ENCODE measurements around the gene STXBP4.

The STXBP4 gene

DNA sequence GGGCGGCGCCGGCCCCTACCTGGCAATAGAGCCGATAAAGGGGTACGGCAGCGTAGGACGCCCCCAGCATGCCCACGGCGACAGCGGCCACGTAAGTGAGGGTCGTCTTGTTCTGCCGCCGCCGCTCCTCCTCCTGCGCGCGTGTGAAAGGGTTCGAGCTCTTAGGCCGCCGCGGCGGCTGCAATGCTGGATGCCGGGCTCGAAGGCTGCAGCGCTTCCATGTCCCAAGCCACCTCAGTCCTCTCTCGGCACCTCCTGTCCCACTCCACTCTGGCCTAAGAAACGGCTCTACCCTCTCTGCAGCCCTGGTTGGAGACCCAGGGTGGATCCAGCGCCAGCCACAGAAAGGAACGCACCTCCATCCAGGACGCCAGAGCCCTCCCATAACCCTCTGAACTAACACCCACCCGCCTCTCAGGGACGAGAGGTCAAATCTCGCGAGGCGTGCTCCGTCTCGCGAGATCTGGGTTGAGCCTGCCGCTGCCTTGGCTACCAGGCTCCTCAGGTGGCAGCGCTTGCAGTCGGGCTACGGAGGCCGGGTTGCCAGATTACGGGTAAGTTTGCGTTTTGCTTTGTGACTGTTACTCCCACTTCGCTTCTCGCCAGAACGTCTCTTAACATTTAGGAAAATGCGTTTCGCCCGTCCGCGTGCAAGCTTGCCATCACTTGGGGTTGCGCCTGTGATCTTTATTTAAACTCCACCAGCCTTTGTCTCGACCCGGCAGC, at the start of gene STXBP4, which contains the start of gene COX11:
STXBP4 (plus strand) TSS at position 504 of the 726 bp plus-strand sequence. CDS start 17,455 bp downstream, outside the sequence.
COX11 (minus strand) TSS at position 393 of the 726 bp plus-strand sequence; CDS start at position 385, 8 bp downstream.
- H3K36me3 Mint-ChIP-seq (ENCODE audit: low read depth) = peaks cover 32% of the 10 kb centered on the region
- no peak within 1 kb of the TSS for H3K4me3 Mint-ChIP-seq
- peak; percentile 87 for DNase-seq
- peaks cover 22% of the 10 kb centered on the region for H3K4me1 Mint-ChIP-seq
- TF ChIP-seq CTCF (IDR thresholded peaks at IDR 0.05) = no peak
- H3K27me3 Mint-ChIP-seq (ENCODE audit: low read depth, poor library complexity) = no peaks in the 10 kb centered on the region
- no peak within 1 kb of the TSS for H3K27ac Mint-ChIP-seq
- H3K9me3 Mint-ChIP-seq = peaks cover 3% of the 10 kb centered on the region

DNA sequence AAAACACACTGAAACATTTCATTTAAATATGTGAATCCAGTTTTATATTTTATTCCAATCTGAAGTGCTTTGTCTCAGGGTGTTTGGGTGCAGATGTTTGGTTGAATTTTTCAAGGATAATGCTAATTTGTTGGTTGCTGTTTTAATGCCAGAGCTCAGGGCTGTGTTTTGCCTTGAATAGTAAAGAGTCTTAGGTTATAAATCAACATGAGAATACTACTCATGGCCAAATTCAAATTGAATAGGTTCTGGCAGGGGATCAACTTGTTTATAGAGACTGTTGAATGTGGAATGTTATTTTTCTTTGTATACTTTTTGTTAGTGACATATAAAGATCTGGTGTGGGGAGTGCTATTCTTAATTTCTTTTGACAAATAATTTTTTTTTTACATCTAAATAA, 49.1 kb upstream of the STXBP4 start:
- H3K9me3 Mint-ChIP-seq = peaks cover 29% of the 10 kb centered on the region
- H3K36me3 Mint-ChIP-seq (ENCODE audit: low read depth) = peaks cover 86% of the 10 kb centered on the region
- H3K27me3 Mint-ChIP-seq (ENCODE audit: low read depth, poor library complexity) = peaks cover 3% of the 10 kb centered on the region
- TF ChIP-seq CTCF (IDR thresholded peaks at IDR 0.05) = no peak
- no peaks in the 10 kb centered on the region for H3K4me1 Mint-ChIP-seq
- DNase-seq = no peak
- H3K4me3 Mint-ChIP-seq = no peak overlapping the region
- H3K27ac Mint-ChIP-seq = no peak overlapping the region

DNA sequence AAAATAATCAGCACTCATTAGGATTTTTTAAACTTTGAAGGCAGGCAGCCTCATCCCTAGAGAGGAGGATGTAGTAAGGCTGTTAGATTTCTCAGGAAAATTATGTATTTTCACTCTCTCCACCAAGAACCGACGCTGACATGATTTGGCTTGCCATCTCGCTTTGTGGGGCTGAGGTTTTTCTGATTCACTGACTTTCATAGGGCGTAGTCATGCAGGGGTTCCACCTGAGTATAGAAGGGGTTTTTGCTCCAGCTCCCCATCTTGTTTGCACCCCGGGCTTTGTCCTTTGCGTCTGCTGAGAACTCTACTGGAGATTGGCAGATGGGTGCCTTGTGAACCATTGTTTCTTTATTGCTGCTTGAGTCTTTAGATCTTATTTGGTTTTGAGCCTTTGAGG, 47.7 kb upstream of the STXBP4 start:
- Mint-ChIP-seq H3K36me3 (ENCODE audit: low read depth) (peaks cover 81% of the 10 kb centered on the region), H3K4me3 (no peak overlapping the region), H3K27me3 (ENCODE audit: low read depth, poor library complexity) (peaks cover 3% of the 10 kb centered on the region), H3K4me1 (no peaks in the 10 kb centered on the region), H3K27ac (no peak overlapping the region), H3K9me3 (peaks cover 23% of the 10 kb centered on the region)
- no peak for TF ChIP-seq CTCF (IDR thresholded peaks at IDR 0.05)
- no peak for DNase-seq

DNA sequence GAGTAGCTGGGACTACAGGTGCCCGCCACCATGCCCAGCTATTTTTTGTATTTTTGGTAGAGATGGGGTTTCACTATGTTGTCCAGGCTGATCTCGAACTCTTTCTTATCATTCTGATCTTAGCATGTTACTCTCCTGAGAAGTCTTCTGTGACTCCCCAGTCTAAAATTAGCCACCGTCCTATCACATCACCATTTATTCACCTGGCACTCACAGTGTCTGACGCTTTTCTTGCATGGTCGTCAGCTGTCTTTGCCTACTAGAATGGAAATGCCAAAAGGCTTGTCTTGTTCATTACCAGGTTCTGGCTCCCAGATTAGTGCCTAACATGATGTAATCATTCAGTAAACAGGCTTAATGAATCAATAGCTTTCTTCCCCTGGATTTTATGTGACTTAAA, 44.2 kb upstream of the STXBP4 start:
- peaks cover 3% of the 10 kb centered on the region for H3K27me3 Mint-ChIP-seq (ENCODE audit: low read depth, poor library complexity)
- H3K4me3 Mint-ChIP-seq = no peak overlapping the region
- no peak for TF ChIP-seq CTCF (IDR thresholded peaks at IDR 0.05)
- H3K36me3 Mint-ChIP-seq (ENCODE audit: low read depth) = peaks cover 70% of the 10 kb centered on the region
- H3K9me3 Mint-ChIP-seq = no peaks in the 10 kb centered on the region
- no peaks in the 10 kb centered on the region for H3K4me1 Mint-ChIP-seq
- DNase-seq = no peak
- no peak overlapping the region for H3K27ac Mint-ChIP-seq

GRCh38 chr17:54927525-54927924, 41.0 kb upstream of the STXBP4 start:
- peaks cover 74% of the 10 kb centered on the region for H3K36me3 Mint-ChIP-seq (ENCODE audit: low read depth)
- H3K27ac Mint-ChIP-seq = no peak overlapping the region
- H3K27me3 Mint-ChIP-seq (ENCODE audit: low read depth, poor library complexity) = peaks cover 3% of the 10 kb centered on the region
- DNase-seq = no peak
- H3K4me1 Mint-ChIP-seq = peaks cover 4% of the 10 kb centered on the region
- H3K4me3 Mint-ChIP-seq = no peak overlapping the region
- H3K9me3 Mint-ChIP-seq = peaks cover 3% of the 10 kb centered on the region
- TF ChIP-seq CTCF (IDR thresholded peaks at IDR 0.05) = no peak

DNA sequence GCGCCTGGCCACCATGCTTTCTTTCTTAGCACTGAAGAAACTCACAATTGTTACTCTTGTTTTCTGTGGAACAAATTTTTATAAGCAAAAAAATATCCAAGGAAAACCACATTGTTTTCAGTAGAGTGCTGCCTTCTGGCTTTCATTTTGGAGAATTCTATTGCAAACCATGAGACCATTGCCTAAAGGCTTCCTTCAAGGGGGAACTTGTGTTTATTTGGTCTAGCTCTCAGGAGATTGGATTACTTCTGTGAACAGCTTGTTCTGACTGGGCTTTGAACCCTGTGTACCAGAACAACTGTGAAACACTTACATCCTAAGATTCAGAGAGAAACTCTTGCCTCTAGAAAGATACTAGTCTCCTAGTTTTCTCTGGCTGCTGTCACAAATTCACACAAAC, 35.9 kb upstream of the STXBP4 start:
- no peak for TF ChIP-seq CTCF (IDR thresholded peaks at IDR 0.05)
- DNase-seq = no peak
- H3K4me3 Mint-ChIP-seq = no peak overlapping the region
- H3K4me1 Mint-ChIP-seq = peaks cover 15% of the 10 kb centered on the region
- peaks cover 3% of the 10 kb centered on the region for H3K9me3 Mint-ChIP-seq
- no peak overlapping the region for H3K27ac Mint-ChIP-seq
- H3K27me3 Mint-ChIP-seq (ENCODE audit: low read depth, poor library complexity) = peaks cover 3% of the 10 kb centered on the region
- peaks cover 82% of the 10 kb centered on the region for H3K36me3 Mint-ChIP-seq (ENCODE audit: low read depth)
